GM21360 (cell line): Measurements from ENCODE around the gene PADI2.
"Not testable (repeated sequence)": the region's sequence is repeated elsewhere in the genome, so short reads cannot be mapped to it uniquely, and the experiment has no call there.

Source experiments
- ATAC-seq: cut with Tn5 transposase; IDR thresholded peaks from one replicate; pipeline ENCODE4 v1.9.1; 2021; ENCODE audit warnings: mild to moderate bottlenecking, moderate library complexity; ENCODE audit not compliant: unreplicated experiment

The PADI2 gene

DNA sequence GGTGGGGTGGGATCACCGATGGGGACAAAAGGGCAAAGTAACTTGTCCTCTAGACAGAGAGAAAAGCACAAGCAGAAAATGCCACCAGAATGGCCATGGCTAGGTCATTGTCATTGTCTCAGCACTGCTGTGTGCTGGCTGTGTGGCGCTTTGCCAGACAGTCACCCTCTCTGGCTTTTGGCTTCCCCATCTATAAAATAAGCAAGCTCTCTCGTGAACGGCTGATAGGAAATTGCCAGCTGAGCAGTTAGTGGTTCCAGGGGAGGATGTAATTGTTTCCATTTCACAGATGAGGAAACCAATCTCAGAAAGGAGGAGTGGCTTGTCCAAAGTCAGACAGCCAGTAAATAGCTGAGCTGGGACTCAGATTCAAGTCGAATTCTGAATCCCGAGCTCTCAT is 32.5 kb downstream of the PADI2 start:
- no peak for ATAC-seq

DNA sequence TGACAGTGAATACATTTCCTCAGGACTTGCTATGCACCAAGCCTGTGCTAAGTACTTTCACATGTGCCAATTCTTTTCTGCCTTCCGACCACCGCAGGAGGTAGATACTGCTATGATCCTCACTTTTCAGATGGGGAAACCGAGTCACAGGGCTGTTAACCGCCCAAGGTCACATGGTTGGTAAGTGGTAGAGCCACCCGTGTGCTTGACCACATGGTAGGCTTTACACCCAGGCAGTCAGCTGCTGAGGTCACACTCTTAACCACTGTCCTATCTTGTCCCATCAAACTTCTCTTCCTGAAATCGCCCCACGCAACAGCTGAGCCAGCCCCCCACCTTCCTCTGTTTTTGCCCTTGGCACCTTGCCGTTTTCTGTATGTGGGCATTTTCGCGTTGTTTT is 34.5 kb downstream of the PADI2 start:
- ATAC-seq: no peak

DNA sequence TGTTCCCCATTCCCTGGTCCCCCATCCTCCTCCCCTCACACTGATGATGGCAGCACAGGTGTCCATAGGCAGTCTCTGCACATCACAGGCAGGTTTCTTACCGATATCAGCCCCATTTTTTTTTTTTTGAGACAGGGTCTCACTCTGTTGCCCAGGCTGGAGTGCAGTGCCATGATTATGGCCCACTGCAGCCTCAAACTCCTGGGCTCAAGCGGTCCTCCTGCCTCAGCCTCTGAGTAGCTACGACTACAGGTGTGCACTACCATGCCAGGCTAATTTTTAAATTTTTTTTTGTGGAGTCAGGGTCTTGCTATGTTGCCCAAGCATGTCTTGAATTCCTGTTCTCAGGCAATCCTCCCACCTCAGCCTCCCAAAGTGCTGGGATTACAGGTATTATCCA is 36.5 kb downstream of the PADI2 start:
- no peak for ATAC-seq

DNA sequence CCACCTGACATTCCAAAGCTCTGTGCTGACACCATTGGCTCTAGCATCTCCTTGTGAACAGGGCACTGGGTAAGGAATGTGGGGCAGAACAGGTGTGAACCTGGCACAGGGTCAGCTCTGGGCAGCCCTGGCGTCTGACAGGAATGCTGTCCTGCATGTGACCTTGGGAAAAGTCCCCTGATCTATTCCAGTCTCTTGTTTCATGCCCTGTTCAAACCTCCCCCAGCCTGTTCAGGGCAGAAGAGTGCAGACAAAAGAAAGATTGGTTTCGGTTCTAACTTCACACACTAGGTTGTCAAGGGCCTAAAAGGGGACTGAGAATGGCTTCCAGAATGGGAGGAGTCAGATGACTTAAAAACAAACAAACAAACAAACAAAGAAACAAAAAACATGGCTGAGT is 37.8 kb downstream of the PADI2 start:
- ATAC-seq: no peak

DNA sequence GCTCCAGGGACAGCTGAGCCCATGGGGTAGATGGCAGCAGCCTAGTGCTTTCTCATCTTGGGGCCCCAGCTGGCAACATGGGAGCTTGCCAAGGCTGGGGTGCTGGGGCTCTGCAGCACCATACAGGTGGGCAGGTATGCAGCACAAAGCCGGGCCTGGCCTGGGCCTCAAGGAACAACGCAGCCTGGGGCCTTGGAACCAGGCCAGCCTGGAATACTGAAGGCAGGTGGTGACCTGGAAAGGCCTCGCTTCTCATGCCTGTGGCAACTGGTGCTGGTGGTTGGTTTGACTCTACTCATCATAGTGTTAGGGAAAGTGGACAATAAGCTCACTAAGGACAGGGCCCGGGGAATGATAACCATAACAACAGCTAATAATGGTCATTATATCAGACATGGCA is 38.4 kb downstream of the PADI2 start:
- no peak for ATAC-seq

- no peak for ATAC-seq
Measured at GRCh38 chr1:17080085-17080759, 39.0 kb downstream of the PADI2 start.

DNA sequence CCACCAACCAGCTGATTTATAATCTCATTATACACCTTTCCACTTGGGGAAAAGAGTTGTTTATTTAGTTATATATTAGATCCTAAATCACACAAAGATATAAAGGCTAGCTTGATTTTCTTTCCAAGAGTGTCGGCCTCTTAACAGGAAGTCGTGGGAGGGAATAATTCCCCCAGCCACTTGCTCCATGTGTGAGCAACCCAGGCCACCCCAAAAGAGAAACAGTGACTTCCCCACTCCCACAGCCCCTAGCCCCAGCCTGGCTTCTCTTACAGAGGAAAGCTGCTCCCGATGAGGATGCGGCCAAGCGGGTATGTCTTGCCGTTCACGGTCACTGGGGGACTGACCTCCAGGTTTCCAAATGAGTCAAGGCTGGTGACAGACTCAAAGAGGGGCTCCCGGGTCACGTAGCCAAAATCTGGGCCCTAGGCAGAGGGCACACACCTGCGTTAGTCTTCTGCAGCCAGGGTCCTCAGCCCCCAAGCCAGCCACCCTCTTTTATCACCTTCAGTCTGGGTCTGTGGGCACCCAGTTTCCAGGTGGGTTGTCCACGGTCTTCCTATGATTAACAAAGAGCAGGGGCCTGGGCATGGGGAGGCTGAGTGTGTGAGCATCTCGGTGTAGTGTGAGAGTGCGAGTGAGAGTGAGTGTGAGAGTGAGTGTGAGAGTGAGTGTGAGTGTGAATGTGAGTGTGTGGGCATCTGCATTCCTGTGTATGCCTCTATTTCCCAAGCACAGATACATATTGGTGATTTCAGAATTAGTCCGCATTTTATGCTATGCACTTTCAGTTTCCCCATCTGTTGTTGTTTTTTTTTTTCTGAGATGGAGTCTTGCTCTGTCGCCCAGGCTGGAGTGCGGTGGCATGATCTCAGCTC is 40.0 kb downstream of the PADI2 start:
- ATAC-seq: no peak

- no peak for ATAC-seq
Measured at GRCh38 chr1:17075470-17076255, 43.6 kb downstream of the PADI2 start.

DNA sequence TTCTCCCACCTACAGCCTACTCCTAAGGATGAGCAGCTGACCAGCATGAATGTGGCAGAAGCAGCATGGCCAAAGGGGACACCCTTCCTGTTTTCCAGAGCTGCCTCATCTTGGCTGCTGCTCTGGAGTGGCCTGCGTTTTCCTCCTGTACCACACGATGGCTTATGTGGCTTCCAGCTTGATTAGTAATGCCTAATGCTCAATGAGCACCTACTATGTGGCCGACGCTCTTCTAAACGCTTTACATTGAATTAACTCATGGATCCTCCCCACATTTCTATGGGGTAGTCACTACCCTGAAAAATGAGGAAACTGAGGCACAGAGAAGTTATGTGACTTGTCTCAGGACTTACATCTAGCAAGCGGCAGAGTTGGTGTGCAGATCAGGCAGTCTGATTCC is 47.5 kb downstream of the PADI2 start:
- no peak for ATAC-seq

DNA sequence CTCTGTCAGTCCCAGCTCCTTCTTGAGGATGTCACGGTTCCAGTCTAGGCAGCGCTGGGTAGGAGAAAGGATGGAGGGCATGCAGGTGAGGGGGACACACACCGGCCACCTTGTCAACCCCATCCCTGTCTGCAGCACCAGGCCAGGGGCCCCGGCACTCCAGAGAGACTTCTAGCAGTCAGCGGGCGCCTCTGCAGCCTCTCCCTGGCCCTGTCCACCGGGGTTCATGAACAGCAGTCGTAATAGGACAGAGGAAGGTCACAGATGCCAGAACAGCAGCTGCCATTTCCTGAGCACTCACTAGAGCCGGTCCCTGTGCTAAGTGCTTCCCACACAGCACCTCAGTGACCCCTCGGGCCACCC is 49.1 kb downstream of the PADI2 start:
- no peak for ATAC-seq

GRCh38 chr1:17069452-17070162 is 49.6 kb downstream of the PADI2 start:
- ATAC-seq: no peak

DNA sequence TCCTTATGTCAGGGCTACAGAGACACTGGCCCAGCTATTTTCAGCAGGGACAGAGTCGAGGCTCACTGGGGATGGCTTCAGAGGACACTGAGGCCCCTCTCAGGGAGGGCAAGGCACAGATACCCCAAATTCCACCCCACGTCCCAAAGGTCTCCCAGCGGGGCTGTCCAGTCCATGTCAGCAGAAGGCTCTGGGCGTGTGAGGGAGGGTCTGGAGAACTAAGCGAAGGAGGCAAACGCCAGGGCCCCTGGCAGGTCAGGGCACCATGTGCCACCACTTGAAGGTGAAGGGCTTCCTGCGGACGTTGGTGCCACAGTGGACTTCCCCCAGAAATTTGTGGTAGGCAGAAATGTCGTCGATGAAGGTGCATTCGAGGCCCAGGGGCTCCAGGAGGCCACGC is 50.5 kb downstream of the PADI2 start:
- no peak for ATAC-seq

- no peak for ATAC-seq
Measured at GRCh38 chr1:17067465-17068240, 51.6 kb downstream of the PADI2 start.

DNA sequence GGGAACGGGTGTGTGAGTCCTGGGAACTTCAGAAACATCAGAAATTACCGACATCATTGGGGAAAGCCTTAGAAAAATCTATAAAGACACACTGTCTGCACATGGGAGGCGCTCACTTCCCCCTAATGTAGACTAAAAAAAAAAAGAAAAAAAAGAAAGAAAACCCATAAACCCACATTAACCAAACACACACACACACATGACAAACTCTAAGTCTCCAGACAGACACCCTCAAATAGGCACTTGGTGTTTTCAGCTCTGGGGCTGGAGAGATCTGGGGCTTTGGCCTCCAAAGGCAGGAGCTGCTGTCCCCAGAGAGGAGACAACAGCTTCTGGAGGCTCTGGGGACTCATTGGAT is 52.2 kb downstream of the PADI2 start:
- no peak for ATAC-seq

DNA sequence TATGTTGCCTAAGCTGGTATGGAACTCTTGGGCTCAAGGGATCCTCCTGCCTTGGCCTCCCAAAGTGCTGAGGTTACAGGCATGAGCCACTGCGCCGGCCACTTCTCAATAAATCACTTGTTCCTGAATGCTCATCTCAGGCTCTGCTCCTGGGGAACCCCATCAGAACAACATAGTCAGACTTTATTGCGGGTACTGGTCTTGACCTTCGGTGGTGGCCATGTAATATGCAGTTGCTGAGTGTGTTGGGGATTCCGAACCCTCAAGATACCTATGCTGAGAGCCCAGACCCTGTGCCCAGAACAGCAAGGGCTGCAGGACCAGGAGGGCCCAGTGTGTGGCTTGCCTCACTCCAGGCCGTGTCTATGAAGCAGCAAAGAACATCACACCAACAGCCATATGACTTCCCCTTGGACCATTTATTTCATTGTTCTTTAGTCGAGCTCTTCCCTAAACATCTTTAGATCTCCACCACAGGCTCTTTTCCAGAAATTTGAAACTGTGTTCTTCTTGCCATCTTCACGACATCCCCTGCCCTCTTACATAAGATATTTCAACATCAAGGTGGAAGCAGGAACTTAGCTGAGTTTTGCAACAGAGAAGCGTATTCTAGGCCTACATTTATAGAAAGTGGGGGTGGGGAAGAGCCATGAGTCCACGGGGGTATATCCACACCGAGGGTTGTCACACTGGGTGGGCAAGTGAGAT is 52.7 kb downstream of the PADI2 start:
- ATAC-seq: no peak

GRCh38 chr1:17065666-17066065 is 53.6 kb downstream of the PADI2 start:
- no peak for ATAC-seq

GRCh38 chr1:17062751-17063150 is 56.5 kb downstream of the PADI2 start:
- ATAC-seq: not testable (repeated sequence)

DNA sequence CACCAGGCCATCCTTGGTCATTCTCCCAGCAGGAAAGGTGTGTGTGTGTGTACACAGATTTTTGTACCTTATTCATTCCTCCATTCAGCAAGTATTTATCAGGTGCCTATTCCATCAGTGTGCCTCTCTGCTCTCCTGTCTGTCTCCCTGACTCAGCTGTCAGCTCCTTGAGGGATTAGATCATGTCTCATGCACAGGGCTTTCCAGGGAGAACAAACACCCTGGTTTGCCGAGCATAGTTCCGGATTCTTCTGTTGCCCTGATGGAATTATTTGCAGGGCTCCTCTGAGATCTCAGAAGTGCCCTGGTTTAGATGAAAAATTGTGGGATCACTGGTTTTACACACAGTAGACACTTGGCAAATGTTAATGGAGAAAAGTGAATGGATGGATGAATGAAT is 57.4 kb downstream of the PADI2 start:
- ATAC-seq: no peak

DNA sequence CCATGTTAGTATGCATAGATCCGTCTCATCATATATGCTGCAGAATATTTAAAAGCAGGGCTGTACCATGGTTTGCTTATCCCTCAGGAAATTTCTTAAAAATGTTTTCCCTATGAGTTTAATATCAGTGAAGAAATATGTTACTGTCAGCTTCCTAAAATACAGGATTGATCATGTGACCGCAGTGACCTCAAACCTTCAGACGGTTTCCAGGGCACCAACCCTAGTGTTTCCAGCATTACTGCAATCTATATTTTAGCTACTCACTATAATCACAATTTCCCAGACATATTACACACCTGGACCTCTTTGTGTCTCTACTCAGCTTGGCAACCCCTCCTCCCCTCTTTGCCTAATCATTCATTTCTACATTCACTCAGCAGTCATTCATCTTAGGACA is 57.8 kb downstream of the PADI2 start:
- ATAC-seq: no peak

DNA sequence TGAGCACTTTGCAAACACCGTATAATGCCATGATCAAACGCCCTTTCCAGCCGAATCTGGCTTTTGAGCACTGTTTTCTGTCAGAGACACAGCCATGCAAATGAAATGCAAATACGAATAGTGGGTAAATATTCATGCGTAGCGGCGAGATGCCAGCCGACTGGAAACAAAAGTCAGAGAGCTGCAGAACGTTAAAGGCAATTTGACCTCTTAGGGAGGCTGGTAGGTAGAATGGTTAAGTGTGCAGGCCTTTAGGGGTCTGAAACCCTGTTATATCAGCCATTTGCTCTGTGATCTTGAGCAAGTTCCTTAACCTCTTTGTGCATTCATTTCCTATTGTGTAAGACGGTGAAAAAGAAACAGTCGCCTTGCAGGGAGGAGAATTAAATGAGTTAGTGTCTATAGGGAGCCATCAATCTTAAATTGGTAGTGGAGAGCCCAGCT is 58.9 kb downstream of the PADI2 start:
- ATAC-seq: no peak
